Measurements from ENCODE around the gene INSYN2A.
A peak's percentile ranks its signal among the peaks of the same experiment; 100 is the strongest.

INSYN2A gene, protein sequence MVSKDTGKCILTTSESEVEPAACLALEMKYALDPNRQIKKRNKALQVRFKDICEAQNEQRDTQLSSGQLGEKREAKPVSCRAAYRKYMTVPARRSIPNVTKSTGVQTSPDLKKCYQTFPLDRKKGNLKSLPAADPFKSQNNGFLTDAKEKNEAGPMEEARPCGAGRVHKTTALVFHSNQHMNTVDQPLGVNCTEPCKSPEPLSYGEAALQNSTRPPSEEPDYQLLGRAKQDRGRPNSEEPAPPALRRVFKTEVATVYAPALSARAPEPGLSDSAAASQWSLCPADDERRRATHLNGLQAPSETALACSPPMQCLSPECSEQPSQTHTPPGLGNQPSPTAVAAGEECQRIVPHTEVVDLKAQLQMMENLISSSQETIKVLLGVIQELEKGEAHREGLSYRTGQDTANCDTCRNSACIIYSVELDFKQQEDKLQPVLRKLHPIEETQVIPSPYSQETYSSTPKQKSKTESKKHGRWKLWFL

DNA sequence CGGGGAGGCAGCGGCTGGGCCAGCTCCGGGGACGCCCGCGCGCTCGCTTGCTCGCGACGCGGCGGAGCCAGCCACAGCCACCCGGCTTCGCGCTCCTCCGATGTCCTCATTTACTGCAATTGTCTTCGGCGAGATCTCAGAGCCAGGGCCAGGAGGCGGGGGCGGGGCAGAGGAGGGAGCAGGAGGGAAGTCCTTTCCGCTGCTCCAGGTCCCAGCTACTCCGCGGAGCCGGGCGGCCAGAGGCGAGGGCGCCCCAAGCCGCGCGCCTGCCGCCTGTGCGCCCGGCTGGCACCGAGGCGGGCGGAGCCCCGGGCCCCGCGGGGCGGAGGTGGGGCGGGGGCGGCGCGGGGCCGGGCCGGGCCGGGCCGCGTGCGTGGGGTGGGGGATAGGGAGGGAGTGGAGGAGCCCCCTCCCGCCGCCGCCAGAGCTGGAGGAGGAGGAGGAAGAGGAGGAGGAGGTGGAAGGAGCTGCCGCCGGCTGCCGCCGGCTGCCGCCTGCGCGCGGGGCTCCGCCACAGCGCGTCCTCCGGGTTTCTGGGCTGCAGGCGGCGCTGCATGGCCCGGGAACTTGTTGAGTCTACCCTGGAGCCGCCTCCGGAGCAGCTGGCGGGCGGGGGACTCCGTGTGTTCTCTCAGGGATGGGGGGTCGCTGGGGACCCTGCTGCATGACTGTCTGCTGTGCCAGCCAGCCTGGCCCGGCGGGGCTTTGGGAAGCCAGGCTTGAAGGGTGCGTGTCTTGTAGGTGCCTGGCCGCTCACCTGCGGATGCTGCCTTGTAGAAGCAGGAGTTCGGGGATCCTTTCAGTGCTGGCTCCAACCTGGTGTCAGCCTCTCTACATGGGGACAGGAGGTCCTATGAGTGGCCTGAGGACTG lies at the start of gene INSYN2A:
Gene INSYN2A, minus strand, starts transcription at position 310 of the 872 bp plus-strand sequence. CDS start 20,196 bp downstream, outside the sequence.
- TF ChIP-seq CTCF (IDR thresholded peaks at IDR 0.05; ENCODE audit: low read depth, low read length) = peak; percentile 54
- in situ Hi-C loops (cut with HindIII; ENCODE audit: low sequenced_read_pairs) = no loop called here
- DNase-seq (ENCODE audit: low read depth, low spot score) = peak; percentile 53
- H3K4me3 ChIP-seq (ENCODE audit: low read depth, low read length) = peak within 1 kb of the TSS; percentile 43

GRCh38 chr10:127245456-127245855 lies 49.1 kb upstream of the INSYN2A start:
- no peak for TF ChIP-seq CTCF (IDR thresholded peaks at IDR 0.05; ENCODE audit: low read depth, low read length)
- no peak for DNase-seq (ENCODE audit: low read depth, low spot score)
- H3K4me3 ChIP-seq (ENCODE audit: low read depth, low read length) = no peak overlapping the region
- in situ Hi-C loops (cut with HindIII; ENCODE audit: low sequenced_read_pairs) = no loop called here

DNA sequence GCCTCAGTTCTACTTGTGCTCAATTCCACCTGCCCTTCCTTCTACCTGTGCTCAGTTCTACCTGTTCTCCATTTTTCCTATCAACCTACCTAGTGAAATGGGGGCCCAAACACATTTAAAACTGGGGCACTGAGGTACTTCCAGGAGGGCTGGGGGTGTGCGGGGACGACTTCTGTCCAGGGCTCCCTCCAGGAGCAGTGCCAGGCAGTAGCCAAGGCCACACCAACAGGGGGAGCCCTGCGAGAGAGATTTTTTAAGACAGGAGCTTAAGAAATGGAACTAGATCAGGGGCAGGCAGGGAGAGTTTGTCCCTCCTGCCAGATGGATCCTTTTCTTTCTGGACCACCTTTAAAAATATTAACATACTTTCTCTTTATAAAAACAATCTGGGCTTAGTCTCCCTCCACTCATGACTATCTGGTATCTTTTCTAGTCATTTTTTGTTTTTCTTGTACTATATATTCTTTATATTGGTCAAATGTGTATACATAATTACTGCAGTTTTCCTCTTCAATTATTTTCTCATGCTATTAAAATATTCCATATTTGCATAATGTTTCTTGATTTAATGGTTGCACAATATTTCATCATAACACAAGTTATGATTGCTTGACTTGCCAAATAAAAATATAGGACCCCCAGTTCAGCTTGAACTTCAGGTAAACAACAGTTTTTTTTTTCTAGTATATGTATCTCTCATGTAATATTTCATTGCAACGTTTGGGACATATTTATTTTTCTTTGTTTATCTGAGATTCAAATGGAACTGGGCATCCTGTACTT lies 47.3 kb upstream of the INSYN2A start:
- no peak overlapping the region for H3K4me3 ChIP-seq (ENCODE audit: low read depth, low read length)
- in situ Hi-C loops (cut with HindIII; ENCODE audit: low sequenced_read_pairs) = no loop called here
- DNase-seq (ENCODE audit: low read depth, low spot score) = peak; percentile 41
- peak; percentile 79 for TF ChIP-seq CTCF (IDR thresholded peaks at IDR 0.05; ENCODE audit: low read depth, low read length)

DNA sequence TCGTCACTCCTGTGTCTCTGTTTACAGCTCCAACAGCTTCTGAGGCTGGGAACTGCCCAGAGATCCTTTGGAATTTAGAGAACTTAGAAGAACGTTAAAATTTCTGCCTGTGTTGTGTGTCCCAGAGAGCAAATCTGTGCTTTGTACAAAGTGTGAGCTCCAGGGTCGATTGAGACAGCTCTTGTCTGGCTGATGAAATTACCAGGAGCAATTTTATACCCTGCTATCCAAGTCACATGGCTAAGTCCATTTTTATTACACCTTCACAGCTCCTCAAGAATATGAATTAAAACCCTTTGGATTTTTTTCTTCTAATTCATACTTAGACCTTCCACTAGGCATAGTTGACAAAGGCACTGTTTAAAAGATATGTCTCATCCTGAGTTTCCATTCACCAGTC lies 46.5 kb upstream of the INSYN2A start:
- no peak for DNase-seq (ENCODE audit: low read depth, low spot score)
- no peak for TF ChIP-seq CTCF (IDR thresholded peaks at IDR 0.05; ENCODE audit: low read depth, low read length)
- no peak overlapping the region for H3K4me3 ChIP-seq (ENCODE audit: low read depth, low read length)
- in situ Hi-C loops (cut with HindIII; ENCODE audit: low sequenced_read_pairs) = no loop called here

GRCh38 chr10:127236266-127236665 lies 39.9 kb upstream of the INSYN2A start:
- TF ChIP-seq CTCF (IDR thresholded peaks at IDR 0.05; ENCODE audit: low read depth, low read length) = no peak
- no peak for DNase-seq (ENCODE audit: low read depth, low spot score)
- in situ Hi-C loops (cut with HindIII; ENCODE audit: low sequenced_read_pairs) = no loop called here
- no peak overlapping the region for H3K4me3 ChIP-seq (ENCODE audit: low read depth, low read length)

- no peak for DNase-seq (ENCODE audit: low read depth, low spot score)
- H3K4me3 ChIP-seq (ENCODE audit: low read depth, low read length) = no peak overlapping the region
- TF ChIP-seq CTCF (IDR thresholded peaks at IDR 0.05; ENCODE audit: low read depth, low read length) = no peak
- in situ Hi-C loops (cut with HindIII; ENCODE audit: low sequenced_read_pairs) = no loop called here
These were observed 38.0 kb upstream of the INSYN2A start for GRCh38 chr10:127234306-127234800.

Data from astrocyte of the spinal cord (primary cell).